RWPE2 (cell line): ENCODE measurements around the gene FMNL2.

Experiments used
- ATAC-seq: fragments of 200-7000 bp; cut with Tn5 transposase; 3 replicates; pipeline ENCODE4 v1.9.1; 2021; ENCODE audit warnings: low read depth
- DNase-seq: peaks from one replicate; pipeline ENCODE4 v3.0.0-alpha.2; 2020; ENCODE audit warnings: low spot score
- H3K27ac ChIP-seq: fragments of 450-650 bp; 2 replicates; pipeline ENCODE4 v1.5.1; 2017; ENCODE audit warnings: mild to moderate bottlenecking; ENCODE audit not compliant: poor library complexity, severe bottlenecking
- H3K27me3 ChIP-seq: fragments of 250-450 bp; sonication (Bioruptor Pico); 2 replicates; pipeline ENCODE4 v1.5.1; 2021; ENCODE audit warnings: mild to moderate bottlenecking, moderate library complexity; ENCODE audit not compliant: insufficient read depth, poor library complexity, severe bottlenecking
- H3K36me3 ChIP-seq: fragments of 250-450 bp; sonication (Bioruptor Pico); 2 replicates; pipeline ENCODE4 v1.5.1; 2020; ENCODE audit warnings: low read depth, mild to moderate bottlenecking, moderate library complexity
- H3K4me1 ChIP-seq: fragments of 250-450 bp; sonication (Bioruptor Pico); 2 replicates; pipeline ENCODE4 v1.5.1; 2021; ENCODE audit warnings: mild to moderate bottlenecking, moderate library complexity; ENCODE audit not compliant: insufficient read depth, poor library complexity, severe bottlenecking
- H3K4me3 ChIP-seq: fragments of 250-450 bp; sonication (Bioruptor Pico); 2 replicates; pipeline ENCODE4 v1.5.1; 2021; ENCODE audit warnings: mild to moderate bottlenecking, moderate library complexity; ENCODE audit not compliant: severe bottlenecking
- H3K9me3 ChIP-seq: fragments of 250-450 bp; sonication (Bioruptor Pico); 2 replicates; pipeline ENCODE4 v1.5.1; 2021; ENCODE audit warnings: mild to moderate bottlenecking, moderate library complexity; ENCODE audit not compliant: severe bottlenecking
- CTCF ChIP-seq: fragments of 450-650 bp; IDR thresholded peaks from one replicate; pipeline ENCODE4 v1.5.1; 2017; ENCODE audit warnings: mild to moderate bottlenecking, moderate library complexity; ENCODE audit not compliant: poor library complexity, severe bottlenecking

Gene FMNL2

GRCh38 chr2:152449578-152449977, 114.6 kb downstream of the FMNL2 start:
- TF ChIP-seq CTCF = no peak
- Histone ChIP-seq H3K9me3 (no peaks in the 10 kb centered on the region), H3K36me3 (no peaks in the 10 kb centered on the region), H3K4me1 (peaks cover 32% of the 10 kb centered on the region), H3K27me3 (no peaks in the 10 kb centered on the region), H3K4me3 (no peak overlapping the region), H3K27ac (no peak overlapping the region)
- ATAC-seq (no peak), DNase-seq (no peak)

GRCh38 chr2:152450176-152450575, 115.2 kb downstream of the FMNL2 start:
- Histone ChIP-seq H3K27me3 (no peaks in the 10 kb centered on the region), H3K36me3 (no peaks in the 10 kb centered on the region), H3K27ac (no peak overlapping the region), H3K4me3 (no peak overlapping the region), H3K9me3 (no peaks in the 10 kb centered on the region), H3K4me1 (peaks cover 29% of the 10 kb centered on the region)
- TF ChIP-seq CTCF = no peak
- no peak for ATAC-seq
- DNase-seq = no peak

- Histone ChIP-seq H3K4me1 (peaks cover 20% of the 10 kb centered on the region), H3K9me3 (no peaks in the 10 kb centered on the region), H3K4me3 (no peak overlapping the region), H3K27ac (no peak overlapping the region), H3K27me3 (no peaks in the 10 kb centered on the region), H3K36me3 (no peaks in the 10 kb centered on the region)
- TF ChIP-seq CTCF = no peak
- no peak for DNase-seq
- no peak for ATAC-seq
Observed at GRCh38 chr2:152452256-152452973, 117.4 kb downstream of the FMNL2 start.

- Histone ChIP-seq H3K4me1 (peaks cover 11% of the 10 kb centered on the region), H3K36me3 (no peaks in the 10 kb centered on the region), H3K4me3 (no peak overlapping the region), H3K9me3 (no peaks in the 10 kb centered on the region), H3K27me3 (no peaks in the 10 kb centered on the region), H3K27ac (no peak overlapping the region)
- DNase-seq (no peak), ATAC-seq (no peak)
- no peak for TF ChIP-seq CTCF
Observed at GRCh38 chr2:152453129-152453911, 118.3 kb downstream of the FMNL2 start.

- no peak for ATAC-seq
Observed at GRCh38 chr2:152454371-152454770, 119.4 kb downstream of the FMNL2 start.

More at GRCh38 chr2:152454371-152454770, 119.4 kb downstream of the FMNL2 start:
- H3K4me3 ChIP-seq = no peak overlapping the region
- no peak for TF ChIP-seq CTCF
- H3K36me3 ChIP-seq = no peaks in the 10 kb centered on the region
- peaks cover 11% of the 10 kb centered on the region for H3K4me1 ChIP-seq
- H3K27ac ChIP-seq = no peak overlapping the region
- no peaks in the 10 kb centered on the region for H3K9me3 ChIP-seq
- no peaks in the 10 kb centered on the region for H3K27me3 ChIP-seq
- no peak for DNase-seq
